KMS-11 (cell line): ENCODE data around the gene ANKRD10.
"Not testable (repeated sequence)": the region's sequence is repeated elsewhere in the genome, so short reads cannot be mapped to it uniquely, and the experiment has no call there.

Source experiments
- H2AFZ ChIP-seq: fragments of 200-600 bp; sonication (generic); 2 replicates; pipeline ENCODE4 v1.6.1; 2016; ENCODE audit warnings: antibody characterized with exemption, mixed run types, low read depth
- H3K27ac ChIP-seq: fragments of 200-600 bp; sonication (generic); 2 replicates; pipeline ENCODE4 v1.6.1; 2016; ENCODE audit warnings: mild to moderate bottlenecking, mixed run types
- H3K27me3 ChIP-seq: fragments of 200-600 bp; sonication (generic); 2 replicates; pipeline ENCODE4 v1.6.1; 2017; ENCODE audit warnings: mild to moderate bottlenecking, low read depth, mixed run types, moderate library complexity; ENCODE audit not compliant: insufficient read depth
- H3K36me3 ChIP-seq: fragments of 200-600 bp; sonication (generic); 2 replicates; pipeline ENCODE4 v1.6.1; 2017; ENCODE audit warnings: mild to moderate bottlenecking, mixed run types; ENCODE audit not compliant: insufficient read depth
- H3K4me1 ChIP-seq: fragments of 200-600 bp; sonication (generic); 2 replicates; pipeline ENCODE4 v1.6.1; 2016; ENCODE audit warnings: mild to moderate bottlenecking, low read depth, mixed run types; ENCODE audit not compliant: poor library complexity, severe bottlenecking
- H3K4me2 ChIP-seq: fragments of 200-600 bp; sonication (generic); 2 replicates; pipeline ENCODE4 v1.7.0; 2016; ENCODE audit warnings: mild to moderate bottlenecking, mixed run types
- H3K4me3 ChIP-seq: fragments of 200-600 bp; sonication (generic); IDR thresholded peaks from 2 replicates; pipeline ENCODE4 v1.6.1; 2017; ENCODE audit warnings: low read depth, low read length, mixed read lengths; ENCODE audit not compliant: insufficient read depth
- H3K79me2 ChIP-seq: fragments of 200-600 bp; sonication (generic); 2 replicates; pipeline ENCODE4 v1.6.1; 2016; ENCODE audit warnings: low read depth, mixed run types; ENCODE audit not compliant: insufficient read depth
- H3K9ac ChIP-seq: fragments of 200-600 bp; sonication (generic); 2 replicates; pipeline ENCODE4 v1.6.1; 2016; ENCODE audit warnings: mild to moderate bottlenecking, mixed run types
- H4K20me1 ChIP-seq: fragments of 200-600 bp; sonication (generic); 2 replicates; pipeline ENCODE4 v1.6.1; 2016; ENCODE audit warnings: mild to moderate bottlenecking, mixed run types; ENCODE audit not compliant: insufficient read depth
- TF ChIP-seq, protein P1 (sequence below): fragments of 200-600 bp; sonication (generic); conservative IDR thresholded peaks from 2 replicates; pipeline ENCODE4 v1.6.1; 2017; ENCODE audit warnings: low read depth, mild to moderate bottlenecking, antibody characterized with exemption, low read length, moderate library complexity, mixed read lengths

ANKRD10 gene

GRCh38 chr13:110949628-110950027 lies 34.8 kb upstream of the ANKRD10 start:
- no peak overlapping the region for H3K4me2 ChIP-seq
- H3K4me3 ChIP-seq: no peak overlapping the region
- H3K27ac ChIP-seq: no peak overlapping the region
- no peaks in the 10 kb centered on the region for H3K4me1 ChIP-seq
- H3K79me2 ChIP-seq: no peaks in the 10 kb centered on the region
- no peak overlapping the region for H3K9ac ChIP-seq
- TF ChIP-seq, protein P1, sequence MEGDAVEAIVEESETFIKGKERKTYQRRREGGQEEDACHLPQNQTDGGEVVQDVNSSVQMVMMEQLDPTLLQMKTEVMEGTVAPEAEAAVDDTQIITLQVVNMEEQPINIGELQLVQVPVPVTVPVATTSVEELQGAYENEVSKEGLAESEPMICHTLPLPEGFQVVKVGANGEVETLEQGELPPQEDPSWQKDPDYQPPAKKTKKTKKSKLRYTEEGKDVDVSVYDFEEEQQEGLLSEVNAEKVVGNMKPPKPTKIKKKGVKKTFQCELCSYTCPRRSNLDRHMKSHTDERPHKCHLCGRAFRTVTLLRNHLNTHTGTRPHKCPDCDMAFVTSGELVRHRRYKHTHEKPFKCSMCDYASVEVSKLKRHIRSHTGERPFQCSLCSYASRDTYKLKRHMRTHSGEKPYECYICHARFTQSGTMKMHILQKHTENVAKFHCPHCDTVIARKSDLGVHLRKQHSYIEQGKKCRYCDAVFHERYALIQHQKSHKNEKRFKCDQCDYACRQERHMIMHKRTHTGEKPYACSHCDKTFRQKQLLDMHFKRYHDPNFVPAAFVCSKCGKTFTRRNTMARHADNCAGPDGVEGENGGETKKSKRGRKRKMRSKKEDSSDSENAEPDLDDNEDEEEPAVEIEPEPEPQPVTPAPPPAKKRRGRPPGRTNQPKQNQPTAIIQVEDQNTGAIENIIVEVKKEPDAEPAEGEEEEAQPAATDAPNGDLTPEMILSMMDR: no peak
- H2AFZ ChIP-seq: no peak overlapping the region
- no peaks in the 10 kb centered on the region for H4K20me1 ChIP-seq
- no peaks in the 10 kb centered on the region for H3K36me3 ChIP-seq
- H3K27me3 ChIP-seq: no peaks in the 10 kb centered on the region

DNA sequence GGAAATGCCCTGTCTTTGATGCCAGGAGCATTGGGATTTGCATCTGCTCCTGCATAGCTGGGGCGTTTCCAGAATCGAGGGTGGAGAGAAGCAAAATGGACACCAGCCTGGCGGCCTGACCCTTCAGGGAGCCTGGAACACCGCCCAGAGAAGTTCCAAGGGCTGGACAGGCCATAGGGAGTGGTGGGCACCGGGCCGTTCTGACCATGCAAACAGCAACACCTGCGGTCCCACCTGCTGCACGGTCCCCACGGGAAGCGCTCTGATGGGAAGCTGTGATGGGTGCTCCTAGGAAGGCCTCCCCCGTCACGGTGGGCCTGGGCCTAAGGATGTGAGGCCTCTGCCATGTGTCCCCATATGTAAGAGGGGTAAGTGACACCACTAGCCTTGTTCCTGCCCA lies 34.2 kb upstream of the ANKRD10 start:
- H3K4me2 ChIP-seq: no peak overlapping the region
- no peak overlapping the region for H2AFZ ChIP-seq
- no peaks in the 10 kb centered on the region for H3K36me3 ChIP-seq
- H3K4me3 ChIP-seq: no peak overlapping the region
- no peaks in the 10 kb centered on the region for H3K4me1 ChIP-seq
- H3K9ac ChIP-seq: no peak overlapping the region
- TF ChIP-seq, protein P1: no peak
- no peaks in the 10 kb centered on the region for H4K20me1 ChIP-seq
- H3K27me3 ChIP-seq: no peaks in the 10 kb centered on the region
- no peaks in the 10 kb centered on the region for H3K79me2 ChIP-seq
- H3K27ac ChIP-seq: no peak overlapping the region

DNA sequence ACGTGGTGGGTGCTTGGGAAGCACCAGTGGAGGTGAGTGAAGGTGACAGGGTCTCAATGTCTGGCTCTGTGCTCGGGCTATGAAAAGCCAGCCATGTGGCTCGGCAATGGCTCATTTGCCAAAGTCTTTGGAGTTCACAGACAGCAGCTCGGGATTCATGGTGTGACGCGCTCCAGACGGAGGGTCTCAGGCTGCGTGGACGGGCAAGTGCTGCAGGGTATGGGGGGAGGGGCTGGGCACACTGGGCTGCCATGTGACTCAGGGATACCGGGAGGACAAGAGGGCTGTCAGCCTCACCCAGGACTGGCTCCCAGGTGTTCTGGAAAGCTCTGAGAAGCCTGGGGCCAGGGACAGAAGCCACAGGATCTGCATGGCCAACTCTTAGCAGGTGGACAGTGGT lies 32.5 kb upstream of the ANKRD10 start:
- H3K4me2 ChIP-seq, H3K4me3 ChIP-seq, H3K79me2 ChIP-seq, H4K20me1 ChIP-seq, H3K27me3 ChIP-seq, H3K9ac ChIP-seq, H3K27ac ChIP-seq, H3K4me1 ChIP-seq, H2AFZ ChIP-seq, H3K36me3 ChIP-seq: not testable (repeated sequence)

DNA sequence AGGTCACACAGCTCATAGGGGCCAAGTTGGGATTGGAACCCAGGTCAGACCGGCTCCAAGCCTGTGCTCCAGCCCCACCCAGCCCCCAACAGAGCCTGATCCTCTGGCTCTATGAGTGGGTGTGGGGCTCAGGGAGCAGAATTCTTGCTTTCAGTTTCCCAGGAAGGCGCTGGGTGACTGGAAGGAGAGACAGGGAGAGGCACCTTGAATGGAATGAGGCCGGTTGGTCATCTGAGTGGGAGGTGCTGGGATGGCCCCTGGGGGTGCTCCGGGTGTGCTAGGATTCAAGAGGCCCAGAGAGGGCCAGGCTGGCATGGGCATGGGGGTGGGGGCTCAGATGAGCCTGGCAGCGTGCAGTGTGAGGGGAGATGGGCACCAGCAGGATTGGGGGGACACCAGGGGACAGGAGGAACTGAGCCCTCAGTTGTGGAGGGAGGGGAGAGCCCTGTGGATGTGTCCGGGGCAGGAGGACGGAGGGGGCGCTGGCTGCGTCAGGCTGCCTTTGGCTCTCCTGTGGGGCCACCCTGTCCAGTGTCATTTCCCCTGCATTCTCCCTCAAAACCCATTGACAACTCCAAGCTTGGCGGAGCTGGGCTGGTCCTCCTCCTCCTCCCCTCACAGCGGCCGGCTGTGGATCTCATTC lies 31.2 kb upstream of the ANKRD10 start:
- no peaks in the 10 kb centered on the region for H3K36me3 ChIP-seq
- H3K4me2 ChIP-seq: no peak overlapping the region
- H4K20me1 ChIP-seq: no peaks in the 10 kb centered on the region
- H3K79me2 ChIP-seq: no peaks in the 10 kb centered on the region
- H3K9ac ChIP-seq: no peak overlapping the region
- no peak overlapping the region for H3K4me3 ChIP-seq
- H3K27me3 ChIP-seq: no peaks in the 10 kb centered on the region
- no peaks in the 10 kb centered on the region for H3K4me1 ChIP-seq
- TF ChIP-seq, protein P1: no peak
- no peak overlapping the region for H2AFZ ChIP-seq
- no peak overlapping the region for H3K27ac ChIP-seq
